Measurements from ENCODE around the gene SSX4. TPM values are rescaled to one million over a fixed set of nuclear protein-coding genes. Genes with fewer than 3 reads are reported as not detected.
"Not testable (repeated sequence)": the region's sequence is repeated elsewhere in the genome, so short reads cannot be mapped to it uniquely, and the experiment has no call there.

Gene SSX4
- total RNA-seq, 1 experiment from 2014 or later: not detected

DNA sequence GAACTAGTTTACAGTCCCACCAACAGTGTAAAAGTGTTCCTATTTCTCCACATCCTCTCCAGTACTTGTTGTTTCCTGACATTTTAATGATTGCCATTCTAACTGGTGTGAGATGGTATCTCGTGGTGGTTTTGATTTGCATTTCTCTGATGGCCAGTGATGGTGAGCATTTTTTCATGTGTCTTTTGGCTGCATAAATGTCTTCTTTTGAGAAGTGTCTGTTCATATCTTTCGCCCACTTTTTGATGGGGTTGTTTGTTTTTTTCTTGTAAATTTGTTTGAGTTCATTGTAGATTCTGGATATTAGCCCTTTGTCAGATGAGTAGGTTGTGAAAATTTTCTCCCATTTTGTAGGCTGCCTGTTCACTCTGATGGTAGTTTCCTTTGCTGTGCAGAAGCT lies 13.6 kb downstream of the SSX4 start:
- H4K8ac ChIP-seq (replicated peaks; ENCODE audit: insufficient read length, low read depth, low read length); H3K4me3 Mint-ChIP-seq; H2BK20ac ChIP-seq (ENCODE audit: low read depth, low read length, poor library complexity, severe bottlenecking); H3K27ac ChIP-seq (ENCODE audit: insufficient read length, low read depth, low read length); DNase-seq; H3K27me3 Mint-ChIP-seq (ENCODE audit: low read depth); H3K9ac ChIP-seq (ENCODE audit: extremely low read depth, insufficient read length, low read length); H4K5ac ChIP-seq (ENCODE audit: insufficient read length, low read depth, low read length); H3K27me3 ChIP-seq (ENCODE audit: insufficient read depth, low read length); H3K14ac ChIP-seq (ENCODE audit: insufficient read depth, low read length); H3K79me1 ChIP-seq (ENCODE audit: insufficient read depth, low read depth, low read length, poor library complexity, severe bottlenecking); H3K56ac ChIP-seq (ENCODE audit: insufficient read length, low read depth, low read length); H2BK120ac ChIP-seq (ENCODE audit: low read depth, low read length, poor library complexity, severe bottlenecking); H3K79me2 ChIP-seq (ENCODE audit: insufficient read depth, low read length); H4K91ac ChIP-seq (ENCODE audit: insufficient read length, low read depth, low read length); H2AFZ ChIP-seq (ENCODE audit: low read length); H3T11ph ChIP-seq (ENCODE audit: low read length); H3K36me3 Mint-ChIP-seq (ENCODE audit: insufficient read depth in 1 of 3, low read depth in 3 of 3); H3K23me2 ChIP-seq (ENCODE audit: insufficient read length, low read depth, low read length, poor library complexity, severe bottlenecking); H3K4me1 ChIP-seq (ENCODE audit: insufficient read depth, low read length); H4K20me1 ChIP-seq (ENCODE audit: control insufficient read depth, insufficient read depth, insufficient read length); H3K4me2 ChIP-seq (ENCODE audit: insufficient read depth, insufficient read length, low read length); H3K18ac ChIP-seq (ENCODE audit: insufficient read length, low read depth, low read length); H2BK15ac ChIP-seq (ENCODE audit: low read depth, low read length); H2AK5ac ChIP-seq (ENCODE audit: insufficient read length, low read length); H3K27ac Mint-ChIP-seq; H2BK5ac ChIP-seq (ENCODE audit: insufficient read length, low read length); H2BK12ac ChIP-seq (ENCODE audit: insufficient read length, low read depth, low read length); H3K9me3 ChIP-seq (ENCODE audit: control insufficient read depth, low read depth, low read length); H3K4me1 Mint-ChIP-seq; H3K4ac ChIP-seq (ENCODE audit: low read depth, low read length); H3K23ac ChIP-seq (ENCODE audit: insufficient read length, low read depth, low read length): not testable (repeated sequence)
- WGBS (ENCODE audit: extremely low coverage, insufficient read length, low lambda C conversion rate): no CpG with 5 or more reads among the region's 2 CpGs
- peaks cover 8 to 13% of the 10 kb centered on the region in 2 experiments for H3K9me3 Mint-ChIP-seq

DNA sequence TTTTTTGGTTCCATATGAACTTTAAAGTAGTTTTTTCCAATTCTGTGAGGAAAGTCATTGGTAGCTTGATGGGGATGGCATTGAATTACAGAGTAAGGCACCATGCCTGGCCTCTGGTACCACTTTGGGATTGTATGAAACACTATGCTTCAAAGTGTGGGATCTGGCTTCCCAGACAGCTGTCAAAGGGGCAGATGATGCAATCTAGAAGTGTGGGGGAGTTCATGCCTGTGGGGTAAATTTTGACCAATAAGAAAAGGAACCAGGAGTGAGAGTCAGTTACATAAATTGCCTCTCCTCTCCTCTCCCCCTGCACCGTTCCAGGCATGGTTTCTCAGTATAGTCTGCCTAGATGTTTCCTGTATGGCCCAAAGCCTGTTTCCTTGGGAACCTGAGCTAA lies 14.5 kb downstream of the SSX4 start:
- H2AFZ ChIP-seq (ENCODE audit: low read length); H3K4me2 ChIP-seq (ENCODE audit: insufficient read depth, insufficient read length, low read length); H4K20me1 ChIP-seq (ENCODE audit: control insufficient read depth, insufficient read depth, insufficient read length); H3K36me3 Mint-ChIP-seq (ENCODE audit: insufficient read depth in 1 of 3, low read depth in 3 of 3); H3K9me3 ChIP-seq (ENCODE audit: control insufficient read depth, low read depth, low read length); H3K79me2 ChIP-seq (ENCODE audit: insufficient read depth, low read length); H3K56ac ChIP-seq (ENCODE audit: insufficient read length, low read depth, low read length); H3K27ac ChIP-seq (ENCODE audit: insufficient read length, low read depth, low read length); H3K27me3 Mint-ChIP-seq (ENCODE audit: low read depth); H4K91ac ChIP-seq (ENCODE audit: insufficient read length, low read depth, low read length); H3T11ph ChIP-seq (ENCODE audit: low read length); H3K4ac ChIP-seq (ENCODE audit: low read depth, low read length); H3K4me1 ChIP-seq (ENCODE audit: insufficient read depth, low read length); H3K23ac ChIP-seq (ENCODE audit: insufficient read length, low read depth, low read length); DNase-seq; H3K18ac ChIP-seq (ENCODE audit: insufficient read length, low read depth, low read length); H2BK5ac ChIP-seq (ENCODE audit: insufficient read length, low read length); H4K8ac ChIP-seq (replicated peaks; ENCODE audit: insufficient read length, low read depth, low read length); H3K23me2 ChIP-seq (ENCODE audit: insufficient read length, low read depth, low read length, poor library complexity, severe bottlenecking); H2BK12ac ChIP-seq (ENCODE audit: insufficient read length, low read depth, low read length); H3K9ac ChIP-seq (ENCODE audit: extremely low read depth, insufficient read length, low read length); H2BK120ac ChIP-seq (ENCODE audit: low read depth, low read length, poor library complexity, severe bottlenecking); H2AK5ac ChIP-seq (ENCODE audit: insufficient read length, low read length); H3K4me3 Mint-ChIP-seq; H3K14ac ChIP-seq (ENCODE audit: insufficient read depth, low read length); H2BK20ac ChIP-seq (ENCODE audit: low read depth, low read length, poor library complexity, severe bottlenecking); H2BK15ac ChIP-seq (ENCODE audit: low read depth, low read length); H3K27ac Mint-ChIP-seq; H3K4me1 Mint-ChIP-seq; H3K27me3 ChIP-seq (ENCODE audit: insufficient read depth, low read length); H3K79me1 ChIP-seq (ENCODE audit: insufficient read depth, low read depth, low read length, poor library complexity, severe bottlenecking); H4K5ac ChIP-seq (ENCODE audit: insufficient read length, low read depth, low read length): not testable (repeated sequence)
- peaks cover 8 to 13% of the 10 kb centered on the region in 2 experiments for H3K9me3 Mint-ChIP-seq
- no CpG with 5 or more reads among the region's 1 CpG for WGBS (ENCODE audit: extremely low coverage, insufficient read length, low lambda C conversion rate)
